ENCODE results near the gene RORC.

Gene RORC

DNA sequence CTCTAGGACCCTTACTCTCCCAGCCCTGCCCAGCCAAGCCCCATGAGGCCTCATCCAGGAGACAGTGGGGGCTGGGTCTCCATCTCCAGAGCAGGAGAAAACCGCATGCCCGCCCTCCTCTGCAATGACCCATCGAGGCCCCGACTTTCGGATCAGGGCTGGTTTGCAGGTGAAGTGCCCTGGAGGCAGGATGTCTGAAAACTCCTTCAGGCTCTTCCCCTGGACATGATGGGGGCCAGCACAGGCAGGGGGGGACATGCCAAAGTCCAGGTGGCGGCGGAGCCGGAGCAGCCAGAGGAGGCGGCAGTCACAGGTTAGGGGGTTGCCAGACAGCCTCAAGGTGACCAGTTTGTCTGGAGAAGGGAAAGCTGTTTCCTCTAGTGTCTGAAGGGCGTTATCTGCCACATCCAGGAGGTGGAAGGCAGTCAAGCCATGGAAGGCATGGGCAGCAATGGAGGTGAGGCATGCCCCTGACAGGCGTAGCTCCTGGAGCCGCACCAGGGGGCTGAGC is 30.2 kb downstream of the RORC start:
- ATAC-seq = no peak
- TF ChIP-seq TOX (CRISPR knock-in tag; IDR thresholded peaks at IDR 0.05; ENCODE audit: borderline replicate concordance) = no peak

DNA sequence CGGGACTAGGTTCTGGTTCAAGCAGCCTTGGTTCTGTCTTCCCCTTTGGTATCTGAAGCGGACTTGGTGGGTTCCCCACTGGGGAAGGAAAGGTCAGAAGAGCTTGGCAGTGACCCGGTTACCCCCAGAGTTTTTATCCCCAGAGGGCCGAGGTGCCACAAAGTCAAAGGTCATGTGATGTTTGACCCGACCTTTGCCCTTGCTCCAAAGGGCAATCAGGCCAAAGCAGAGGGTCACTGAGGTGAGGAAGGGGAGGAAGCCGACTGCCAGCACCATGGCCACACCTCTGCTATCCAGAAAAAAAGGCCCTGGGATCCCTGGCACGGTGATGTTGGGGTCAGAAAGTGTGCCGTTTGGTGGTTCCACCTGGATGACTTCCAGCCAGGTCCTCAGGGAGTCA is 30.8 kb downstream of the RORC start:
- ATAC-seq = no peak
- no peak for TF ChIP-seq CSDC2 (CRISPR knock-in tag; IDR thresholded peaks at IDR 0.05)

DNA sequence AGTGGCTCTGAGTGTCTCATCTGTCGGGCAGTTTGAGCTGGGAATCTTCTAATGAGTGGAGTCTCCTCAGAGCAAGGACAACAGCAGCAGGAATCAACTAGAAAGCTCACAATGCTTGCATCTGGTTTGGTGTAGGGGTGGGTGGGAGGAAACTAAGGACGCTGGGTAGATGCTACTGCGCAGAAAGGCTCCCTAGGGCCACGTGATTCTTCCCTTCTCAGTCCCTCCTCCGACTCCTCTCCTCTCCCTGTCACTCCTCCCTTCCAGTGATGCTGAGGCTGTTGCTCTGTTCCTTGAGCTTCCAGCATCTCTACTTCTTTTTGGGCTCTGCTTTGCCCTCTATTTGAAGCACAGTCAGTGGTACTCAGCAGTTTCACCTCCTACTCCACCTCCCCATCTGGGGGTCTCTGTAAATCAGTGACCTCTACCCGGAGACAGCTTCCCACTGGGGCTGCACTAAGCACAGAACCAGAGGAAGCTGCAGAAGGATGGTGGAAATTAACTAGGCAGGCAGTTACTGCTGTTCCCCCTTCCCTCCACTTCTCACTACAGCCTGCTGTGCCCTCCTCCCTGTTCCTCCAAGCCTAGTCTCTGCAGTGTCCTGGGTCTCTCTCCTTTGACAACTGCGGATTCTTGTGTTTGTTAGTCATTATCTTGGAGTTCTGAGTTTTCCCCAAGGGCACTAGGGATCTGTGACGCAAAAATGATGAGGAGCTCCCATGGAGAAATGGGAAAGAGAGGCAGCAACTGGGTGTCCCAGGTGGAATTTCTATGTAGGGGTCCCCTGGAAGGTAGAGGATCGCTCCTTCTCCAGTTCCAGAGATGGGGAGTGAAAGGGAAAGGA is 32.2 kb downstream of the RORC start:
- TF ChIP-seq, protein P1, sequence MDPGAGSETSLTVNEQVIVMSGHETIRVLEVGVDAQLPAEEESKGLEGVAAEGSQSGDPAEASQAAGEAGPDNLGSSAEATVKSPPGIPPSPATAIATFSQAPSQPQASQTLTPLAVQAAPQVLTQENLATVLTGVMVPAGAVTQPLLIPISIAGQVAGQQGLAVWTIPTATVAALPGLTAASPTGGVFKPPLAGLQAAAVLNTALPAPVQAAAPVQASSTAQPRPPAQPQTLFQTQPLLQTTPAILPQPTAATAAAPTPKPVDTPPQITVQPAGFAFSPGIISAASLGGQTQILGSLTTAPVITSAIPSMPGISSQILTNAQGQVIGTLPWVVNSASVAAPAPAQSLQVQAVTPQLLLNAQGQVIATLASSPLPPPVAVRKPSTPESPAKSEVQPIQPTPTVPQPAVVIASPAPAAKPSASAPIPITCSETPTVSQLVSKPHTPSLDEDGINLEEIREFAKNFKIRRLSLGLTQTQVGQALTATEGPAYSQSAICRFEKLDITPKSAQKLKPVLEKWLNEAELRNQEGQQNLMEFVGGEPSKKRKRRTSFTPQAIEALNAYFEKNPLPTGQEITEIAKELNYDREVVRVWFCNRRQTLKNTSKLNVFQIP (CRISPR knock-in tag; IDR thresholded peaks at IDR 0.05; ENCODE audit: borderline replicate concordance, low read depth) = no peak
- TF ChIP-seq ZFP3 (CRISPR knock-in tag; IDR thresholded peaks at IDR 0.05) (no peak), ZC3H10 (CRISPR knock-in tag; IDR thresholded peaks at IDR 0.05) (no peak), BACH2 (CRISPR knock-in tag; IDR thresholded peaks at IDR 0.05; ENCODE audit: borderline replicate concordance) (no peak), ESRRG (CRISPR knock-in tag; IDR thresholded peaks at IDR 0.05) (no peak), PPARA (CRISPR knock-in tag; IDR thresholded peaks at IDR 0.05; ENCODE audit: borderline replicate concordance) (no peak), GLIS3 (CRISPR knock-in tag; IDR thresholded peaks at IDR 0.05) (no peak), ZNF8 (CRISPR knock-in tag; IDR thresholded peaks at IDR 0.05) (no peak), RARB (CRISPR knock-in tag; IDR thresholded peaks at IDR 0.05) (no peak), ZNF70 (CRISPR knock-in tag; IDR thresholded peaks at IDR 0.05) (no peak), ZFP30 (CRISPR knock-in tag; IDR thresholded peaks at IDR 0.05) (no peak), OSR1 (CRISPR knock-in tag; IDR thresholded peaks at IDR 0.05) (no peak), TOX (CRISPR knock-in tag; IDR thresholded peaks at IDR 0.05; ENCODE audit: borderline replicate concordance) (no peak), TCF4 (CRISPR knock-in tag; IDR thresholded peaks at IDR 0.05; ENCODE audit: borderline replicate concordance) (no peak), CSDC2 (CRISPR knock-in tag; IDR thresholded peaks at IDR 0.05) (no peak)
- TF ChIP-seq, protein P2, sequence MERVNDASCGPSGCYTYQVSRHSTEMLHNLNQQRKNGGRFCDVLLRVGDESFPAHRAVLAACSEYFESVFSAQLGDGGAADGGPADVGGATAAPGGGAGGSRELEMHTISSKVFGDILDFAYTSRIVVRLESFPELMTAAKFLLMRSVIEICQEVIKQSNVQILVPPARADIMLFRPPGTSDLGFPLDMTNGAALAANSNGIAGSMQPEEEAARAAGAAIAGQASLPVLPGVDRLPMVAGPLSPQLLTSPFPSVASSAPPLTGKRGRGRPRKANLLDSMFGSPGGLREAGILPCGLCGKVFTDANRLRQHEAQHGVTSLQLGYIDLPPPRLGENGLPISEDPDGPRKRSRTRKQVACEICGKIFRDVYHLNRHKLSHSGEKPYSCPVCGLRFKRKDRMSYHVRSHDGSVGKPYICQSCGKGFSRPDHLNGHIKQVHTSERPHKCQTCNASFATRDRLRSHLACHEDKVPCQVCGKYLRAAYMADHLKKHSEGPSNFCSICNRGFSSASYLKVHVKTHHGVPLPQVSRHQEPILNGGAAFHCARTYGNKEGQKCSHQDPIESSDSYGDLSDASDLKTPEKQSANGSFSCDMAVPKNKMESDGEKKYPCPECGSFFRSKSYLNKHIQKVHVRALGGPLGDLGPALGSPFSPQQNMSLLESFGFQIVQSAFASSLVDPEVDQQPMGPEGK (CRISPR knock-in tag; IDR thresholded peaks at IDR 0.05; ENCODE audit: borderline replicate concordance) = no peak
- TF ChIP-seq, protein P3, sequence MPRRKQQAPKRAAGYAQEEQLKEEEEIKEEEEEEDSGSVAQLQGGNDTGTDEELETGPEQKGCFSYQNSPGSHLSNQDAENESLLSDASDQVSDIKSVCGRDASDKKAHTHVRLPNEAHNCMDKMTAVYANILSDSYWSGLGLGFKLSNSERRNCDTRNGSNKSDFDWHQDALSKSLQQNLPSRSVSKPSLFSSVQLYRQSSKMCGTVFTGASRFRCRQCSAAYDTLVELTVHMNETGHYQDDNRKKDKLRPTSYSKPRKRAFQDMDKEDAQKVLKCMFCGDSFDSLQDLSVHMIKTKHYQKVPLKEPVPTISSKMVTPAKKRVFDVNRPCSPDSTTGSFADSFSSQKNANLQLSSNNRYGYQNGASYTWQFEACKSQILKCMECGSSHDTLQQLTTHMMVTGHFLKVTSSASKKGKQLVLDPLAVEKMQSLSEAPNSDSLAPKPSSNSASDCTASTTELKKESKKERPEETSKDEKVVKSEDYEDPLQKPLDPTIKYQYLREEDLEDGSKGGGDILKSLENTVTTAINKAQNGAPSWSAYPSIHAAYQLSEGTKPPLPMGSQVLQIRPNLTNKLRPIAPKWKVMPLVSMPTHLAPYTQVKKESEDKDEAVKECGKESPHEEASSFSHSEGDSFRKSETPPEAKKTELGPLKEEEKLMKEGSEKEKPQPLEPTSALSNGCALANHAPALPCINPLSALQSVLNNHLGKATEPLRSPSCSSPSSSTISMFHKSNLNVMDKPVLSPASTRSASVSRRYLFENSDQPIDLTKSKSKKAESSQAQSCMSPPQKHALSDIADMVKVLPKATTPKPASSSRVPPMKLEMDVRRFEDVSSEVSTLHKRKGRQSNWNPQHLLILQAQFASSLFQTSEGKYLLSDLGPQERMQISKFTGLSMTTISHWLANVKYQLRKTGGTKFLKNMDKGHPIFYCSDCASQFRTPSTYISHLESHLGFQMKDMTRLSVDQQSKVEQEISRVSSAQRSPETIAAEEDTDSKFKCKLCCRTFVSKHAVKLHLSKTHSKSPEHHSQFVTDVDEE (CRISPR knock-in tag; IDR thresholded peaks at IDR 0.05) = no peak
- TF ChIP-seq, protein P4, sequence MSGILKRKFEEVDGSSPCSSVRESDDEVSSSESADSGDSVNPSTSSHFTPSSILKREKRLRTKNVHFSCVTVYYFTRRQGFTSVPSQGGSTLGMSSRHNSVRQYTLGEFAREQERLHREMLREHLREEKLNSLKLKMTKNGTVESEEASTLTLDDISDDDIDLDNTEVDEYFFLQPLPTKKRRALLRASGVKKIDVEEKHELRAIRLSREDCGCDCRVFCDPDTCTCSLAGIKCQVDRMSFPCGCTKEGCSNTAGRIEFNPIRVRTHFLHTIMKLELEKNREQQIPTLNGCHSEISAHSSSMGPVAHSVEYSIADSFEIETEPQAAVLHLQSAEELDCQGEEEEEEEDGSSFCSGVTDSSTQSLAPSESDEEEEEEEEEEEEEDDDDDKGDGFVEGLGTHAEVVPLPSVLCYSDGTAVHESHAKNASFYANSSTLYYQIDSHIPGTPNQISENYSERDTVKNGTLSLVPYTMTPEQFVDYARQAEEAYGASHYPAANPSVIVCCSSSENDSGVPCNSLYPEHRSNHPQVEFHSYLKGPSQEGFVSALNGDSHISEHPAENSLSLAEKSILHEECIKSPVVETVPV (CRISPR knock-in tag; IDR thresholded peaks at IDR 0.05) = no peak
- ATAC-seq = peak; percentile 14; the same call in 1 of the 3 replicates

DNA sequence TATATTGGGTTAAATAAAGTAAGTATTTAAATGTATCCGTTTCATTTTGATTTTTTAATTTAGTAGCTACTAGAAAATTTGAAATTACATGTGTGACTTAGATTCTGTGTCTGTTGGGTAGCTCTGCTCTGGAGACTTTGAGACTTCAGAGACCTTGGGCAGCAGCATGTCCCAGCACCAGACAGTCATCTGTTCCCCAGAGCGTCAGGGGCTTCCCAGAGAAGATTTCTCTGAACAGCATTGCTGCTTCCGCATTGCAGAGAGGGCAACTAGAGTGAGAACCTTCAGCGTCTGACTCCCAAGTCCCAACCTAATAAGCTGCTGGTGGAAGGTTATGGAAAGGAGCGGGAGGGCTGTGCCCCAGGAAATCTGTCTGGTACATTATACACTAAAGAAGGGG is 33.0 kb downstream of the RORC start:
- TF ChIP-seq, protein P3 (CRISPR knock-in tag; IDR thresholded peaks at IDR 0.05) = no peak
- TF ChIP-seq SNAI2 (CRISPR knock-in tag; IDR thresholded peaks at IDR 0.05) (no peak), ARNTL (CRISPR knock-in tag; IDR thresholded peaks at IDR 0.05; ENCODE audit: borderline replicate concordance, low read depth) (no peak), ZC3H10 (CRISPR knock-in tag; IDR thresholded peaks at IDR 0.05) (no peak), ZFP30 (CRISPR knock-in tag; IDR thresholded peaks at IDR 0.05) (no peak), ZFP3 (CRISPR knock-in tag; IDR thresholded peaks at IDR 0.05) (no peak), ZNF565 (CRISPR knock-in tag; conservative IDR thresholded peaks at IDR 0.05; ENCODE audit: low read depth) (no peak), BACH2 (CRISPR knock-in tag; IDR thresholded peaks at IDR 0.05; ENCODE audit: borderline replicate concordance) (no peak), ZNF8 (CRISPR knock-in tag; IDR thresholded peaks at IDR 0.05) (no peak), OSR1 (CRISPR knock-in tag; IDR thresholded peaks at IDR 0.05) (no peak)
- TF ChIP-seq, protein P2 (CRISPR knock-in tag; IDR thresholded peaks at IDR 0.05; ENCODE audit: borderline replicate concordance) = no peak
- ATAC-seq = no peak

Measured in SK-N-SH treated with all-trans-retinoic acid at 6 μM for 48 hours (cell line).